ENCODE measurements around the gene STXBP5.

GRCh38 chr6:147325557-147325956 is 121.3 kb downstream of the STXBP5 start:
- no peak for TF ChIP-seq CTCF (IDR thresholded peaks at IDR 0.05)
- TF ChIP-seq POLR2A (IDR thresholded peaks at IDR 0.05), result no peak
